AG20443 (cell line): Measurements from ENCODE around the gene ADGRF4.
"Not testable (repeated sequence)": the region's sequence is repeated elsewhere in the genome, so short reads cannot be mapped to it uniquely, and the experiment has no call there.

Experiments
- DNase-seq: peaks from one replicate; pipeline ENCODE4 v3.0.0; 2012; ENCODE audit warnings: low spot score, mixed read lengths

ADGRF4 gene

GRCh38 chr6:47734831-47735481, 36.6 kb downstream of the ADGRF4 start:
- no peak for DNase-seq

- DNase-seq, result no peak
Measured at GRCh38 chr6:47736083-47736700, 37.8 kb downstream of the ADGRF4 start.

- no peak for DNase-seq
Measured at GRCh38 chr6:47737406-47737805, 39.0 kb downstream of the ADGRF4 start.

GRCh38 chr6:47740714-47741113, 42.3 kb downstream of the ADGRF4 start:
- no peak for DNase-seq

GRCh38 chr6:47741807-47742206, 43.4 kb downstream of the ADGRF4 start:
- DNase-seq, result peak; percentile 16

- DNase-seq, result no peak
Measured at GRCh38 chr6:47743744-47744143, 45.4 kb downstream of the ADGRF4 start.

- DNase-seq, result not testable (repeated sequence)
Measured at GRCh38 chr6:47745269-47745668, 46.9 kb downstream of the ADGRF4 start.

- DNase-seq, result no peak
Measured at GRCh38 chr6:47749757-47750156, 51.4 kb downstream of the ADGRF4 start.

GRCh38 chr6:47752801-47753200, 54.4 kb downstream of the ADGRF4 start:
- DNase-seq, result no peak

GRCh38 chr6:47759364-47759763, 61.0 kb downstream of the ADGRF4 start:
- no peak for DNase-seq

- no peak for DNase-seq
Measured at GRCh38 chr6:47762502-47762901, 64.1 kb downstream of the ADGRF4 start.

GRCh38 chr6:47766445-47766844, 68.1 kb downstream of the ADGRF4 start:
- no peak for DNase-seq

GRCh38 chr6:47767102-47767501, 68.7 kb downstream of the ADGRF4 start:
- DNase-seq, result no peak

- DNase-seq, result no peak
Measured at GRCh38 chr6:47769982-47770381, 71.6 kb downstream of the ADGRF4 start.
